ENCODE results near the gene CHAC1.

Gene CHAC1, protein sequence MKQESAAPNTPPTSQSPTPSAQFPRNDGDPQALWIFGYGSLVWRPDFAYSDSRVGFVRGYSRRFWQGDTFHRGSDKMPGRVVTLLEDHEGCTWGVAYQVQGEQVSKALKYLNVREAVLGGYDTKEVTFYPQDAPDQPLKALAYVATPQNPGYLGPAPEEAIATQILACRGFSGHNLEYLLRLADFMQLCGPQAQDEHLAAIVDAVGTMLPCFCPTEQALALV

GRCh38 chr15:40952901-40953712 is at the start of gene CHAC1:
TSS of gene CHAC1 (plus strand) at chr15:40953471. CDS start at chr15:40953584, 113 bp downstream.
- no peaks in the 10 kb centered on the region for H3K36me3 ChIP-seq
- no peaks in the 10 kb centered on the region for H3K9me3 ChIP-seq (ENCODE audit: severe bottlenecking)
- peak within 1 kb of the TSS; percentile 63 for H3K4me3 ChIP-seq (ENCODE audit: low read depth, low read length)
- no peak for TF ChIP-seq CTCF (IDR thresholded peaks at IDR 0.05; ENCODE audit: low read depth, low read length)
- no peaks in the 10 kb centered on the region for H3K27me3 ChIP-seq (ENCODE audit: insufficient read depth, low read depth, severe bottlenecking)
- peak within 1 kb of the TSS; percentile 95 for H3K27ac ChIP-seq
- peak; percentile 97 for DNase-seq

GRCh38 chr15:40904552-40905201 is 48.6 kb upstream of the CHAC1 start:
- Histone ChIP-seq H3K27me3 (ENCODE audit: insufficient read depth, low read depth, severe bottlenecking) (no peaks in the 10 kb centered on the region), H3K27ac (no peak overlapping the region), H3K9me3 (ENCODE audit: severe bottlenecking) (no peaks in the 10 kb centered on the region), H3K36me3 (peaks cover 51% of the 10 kb centered on the region), H3K4me3 (ENCODE audit: low read depth, low read length) (no peak overlapping the region)
- TF ChIP-seq CTCF (IDR thresholded peaks at IDR 0.05; ENCODE audit: low read depth, low read length), result no peak
- DNase-seq, result no peak

DNA sequence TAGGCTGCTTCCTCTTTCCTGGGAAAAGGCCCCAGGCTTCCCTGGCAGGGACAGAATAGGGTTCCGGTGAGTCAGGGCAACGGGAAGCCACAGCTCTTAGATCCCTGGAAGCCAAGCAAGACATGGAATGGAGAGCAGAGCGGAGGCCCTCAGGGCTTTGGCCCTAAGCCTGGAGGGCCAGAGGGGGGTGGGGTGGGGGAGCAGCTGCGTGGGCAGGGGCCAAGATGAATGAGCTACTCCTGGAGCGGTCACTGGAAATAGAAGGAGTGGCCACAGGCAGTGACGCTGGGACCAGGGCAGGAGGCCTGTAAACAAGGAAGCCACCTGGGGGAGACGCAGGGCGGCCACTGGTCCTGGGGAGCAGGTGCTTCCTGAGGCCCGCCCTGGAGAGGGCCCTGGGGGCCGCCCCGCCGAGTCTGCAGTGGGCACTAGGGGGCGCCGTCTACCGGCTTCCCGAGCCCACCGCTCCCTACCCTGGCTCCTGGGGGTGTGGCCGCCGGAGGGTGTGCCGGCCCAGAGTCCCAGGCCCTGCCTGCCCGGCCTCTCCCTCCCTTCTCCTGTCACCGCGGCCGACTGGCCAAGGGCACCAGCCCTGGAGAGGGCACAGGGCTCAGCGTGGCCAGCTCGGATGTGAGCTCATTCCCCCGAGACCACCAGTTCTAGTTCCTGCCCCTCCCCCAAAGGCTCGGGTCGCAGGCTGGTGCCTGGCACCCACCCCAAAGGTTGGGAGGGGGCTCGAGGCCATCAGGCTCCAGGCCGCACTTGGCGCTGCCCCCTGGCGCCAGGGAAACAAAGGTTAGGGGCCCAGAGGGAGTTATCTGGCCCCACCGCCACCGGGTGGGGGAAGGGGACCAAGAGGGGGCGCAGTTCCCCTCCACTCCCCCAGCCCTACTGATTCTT is 46.9 kb upstream of the CHAC1 start:
- peaks cover 34% of the 10 kb centered on the region for H3K36me3 ChIP-seq
- H3K4me3 ChIP-seq (ENCODE audit: low read depth, low read length), result peak overlapping the region; percentile 57
- H3K27ac ChIP-seq, result peak overlapping the region; percentile 76
- DNase-seq, result peak; percentile 92
- peak; percentile 93 for TF ChIP-seq CTCF (IDR thresholded peaks at IDR 0.05; ENCODE audit: low read depth, low read length)
- no peaks in the 10 kb centered on the region for H3K9me3 ChIP-seq (ENCODE audit: severe bottlenecking)
- no peaks in the 10 kb centered on the region for H3K27me3 ChIP-seq (ENCODE audit: insufficient read depth, low read depth, severe bottlenecking)

DNA sequence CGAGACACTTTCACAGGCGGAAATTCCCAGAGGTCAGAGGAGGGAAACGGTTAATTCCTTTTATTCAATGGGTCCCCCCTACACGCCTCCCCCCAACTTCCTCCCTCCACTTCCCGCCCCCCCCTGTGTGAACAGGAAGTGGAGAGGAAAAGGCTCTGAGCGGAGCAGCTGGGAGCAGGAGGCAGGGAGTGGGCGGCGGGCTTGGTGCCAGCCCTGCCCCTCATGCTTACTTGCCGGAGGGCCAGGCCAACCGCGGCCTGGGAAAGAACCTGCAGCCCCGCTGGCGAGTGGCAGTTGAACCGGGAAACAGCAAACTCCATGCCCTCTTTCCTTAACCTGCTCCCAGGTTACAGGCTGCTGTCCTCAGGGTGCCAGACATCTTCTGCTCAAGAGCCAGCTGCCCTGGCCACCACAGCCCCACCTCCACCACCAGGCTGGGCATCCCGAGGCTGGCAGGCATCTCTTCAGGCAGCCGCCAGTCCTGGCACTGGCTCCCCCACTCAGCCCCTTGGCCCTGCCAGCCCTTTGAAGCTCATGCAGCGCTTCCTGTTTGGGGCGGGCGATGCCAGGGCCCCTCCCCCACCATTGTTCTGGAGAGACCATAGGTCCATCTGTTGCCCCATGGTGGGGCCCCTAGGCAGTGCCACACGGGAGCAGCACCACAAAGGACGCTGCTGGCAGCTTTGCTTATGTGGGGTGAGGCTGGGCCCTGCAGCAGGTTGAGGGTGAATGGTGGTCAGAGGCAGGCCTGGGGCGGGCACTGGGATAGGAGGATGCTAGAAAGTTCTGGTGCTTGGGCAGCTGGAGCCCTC is 46.1 kb upstream of the CHAC1 start:
- peak overlapping the region; percentile 57 for H3K4me3 ChIP-seq (ENCODE audit: low read depth, low read length)
- H3K9me3 ChIP-seq (ENCODE audit: severe bottlenecking), result no peaks in the 10 kb centered on the region
- peak overlapping the region; percentile 76 for H3K27ac ChIP-seq
- peaks cover 30% of the 10 kb centered on the region for H3K36me3 ChIP-seq
- no peak for TF ChIP-seq CTCF (IDR thresholded peaks at IDR 0.05; ENCODE audit: low read depth, low read length)
- peak; percentile 63 for DNase-seq
- H3K27me3 ChIP-seq (ENCODE audit: insufficient read depth, low read depth, severe bottlenecking), result no peaks in the 10 kb centered on the region

DNA sequence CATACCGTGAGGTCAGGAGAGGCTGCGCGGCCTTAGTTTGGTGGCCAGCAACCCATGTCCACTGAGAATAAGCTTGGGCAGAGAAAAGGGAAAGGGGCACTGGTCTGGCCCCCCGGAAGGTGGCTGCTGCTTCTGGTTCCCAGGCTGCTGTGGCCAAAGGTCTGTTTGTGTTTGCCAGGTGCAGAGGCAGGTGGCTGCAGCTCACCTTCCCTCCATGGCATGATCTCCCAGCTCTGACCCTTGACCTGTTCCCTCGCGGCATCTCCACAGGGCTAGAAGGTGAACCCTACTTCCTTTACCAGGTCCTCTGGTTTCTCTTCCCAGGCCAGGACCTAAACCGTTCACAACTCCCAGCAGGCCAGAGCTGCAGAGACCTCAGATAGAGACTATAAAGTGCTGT is 45.2 kb upstream of the CHAC1 start:
- H3K27me3 ChIP-seq (ENCODE audit: insufficient read depth, low read depth, severe bottlenecking), result no peaks in the 10 kb centered on the region
- peaks cover 21% of the 10 kb centered on the region for H3K36me3 ChIP-seq
- DNase-seq, result no peak
- H3K27ac ChIP-seq, result no peak overlapping the region
- no peak overlapping the region for H3K4me3 ChIP-seq (ENCODE audit: low read depth, low read length)
- no peak for TF ChIP-seq CTCF (IDR thresholded peaks at IDR 0.05; ENCODE audit: low read depth, low read length)
- no peaks in the 10 kb centered on the region for H3K9me3 ChIP-seq (ENCODE audit: severe bottlenecking)

All from WERI-Rb-1 (cell line).